SK-N-SH (cell line): ENCODE measurements around the gene PCBD1. TPM values are rescaled to one million over a fixed set of nuclear protein-coding genes. Genes with fewer than 3 reads are reported as not detected.

Experiments
- CTCF ChIA-PET: fragments of 300-600, 350-600 bp; formaldehyde crosslinking; extraction: SDS; loops from one replicate; lab custom pipeline; 2021; lab: Yijun Ruan, JAX
- POLR2A ChIA-PET: fragments of 350-600 bp; sonication (Branson Sonifier 250); formaldehyde crosslinking; extraction: SDS; loops from one replicate; lab custom pipeline; 2020; ENCODE audit warnings: antibody characterized with exemption, inconsistent platforms; lab: Yijun Ruan, JAX
- DNase-seq: peaks from one replicate; pipeline ENCODE4 v3.0.0; 2012
- H2AFZ ChIP-seq: fragments of 200-600 bp; sonication (generic); 2 replicates; pipeline ENCODE4 v1.8.1; 2016; ENCODE audit warnings: antibody characterized with exemption, mild to moderate bottlenecking, low read depth
- H3F3A ChIP-seq: fragments of 200-600 bp; sonication (generic); replicated peaks from 2 replicates; pipeline ENCODE3; 2016; ENCODE audit warnings: antibody characterized with exemption, mild to moderate bottlenecking; ENCODE audit not compliant: insufficient read depth
- H3K27ac ChIP-seq, 2 experiments: fragments of 200-500 bp in 1 of 2; fragments of 200-600 bp in 1 of 2; sonication (Bioruptor generic) in 1 of 2; sonication (generic), shearing (Covaris generic) in 1 of 2; 2 replicates each; pipeline versions ENCODE4 v1.5.1 to v1.6.1; 2014 to 2016; ENCODE audit warnings: low read depth in 2 of 2, inconsistent platforms in 1 of 2, low read length in 1 of 2, mild to moderate bottlenecking in 1 of 2, mixed read lengths in 1 of 2
- H3K27me3 ChIP-seq: fragments of 200-600 bp; sonication (generic), shearing (Covaris generic); 2 replicates; pipeline ENCODE4 v1.6.1; 2016; ENCODE audit warnings: mixed run types; ENCODE audit not compliant: insufficient read depth
- H3K36me3 ChIP-seq, 2 experiments: fragments of 200-500 bp in 1 of 2; fragments of 200-600 bp in 1 of 2; sonication (Bioruptor generic) in 1 of 2; sonication (generic) in 1 of 2; replicated peaks in 1 of 2; 2 replicates each; pipeline versions ENCODE3 to v1.5.1; 2014 to 2016; ENCODE audit warnings: low read length in 1 of 2, mild to moderate bottlenecking in 1 of 2; ENCODE audit not compliant: insufficient read depth in 2 of 2, control insufficient read depth in 1 of 2
- H3K4me1 ChIP-seq, 2 experiments: fragments of 200-500 bp in 1 of 2; fragments of 200-600 bp in 1 of 2; sonication (Bioruptor generic) in 1 of 2; sonication (generic), shearing (Covaris generic) in 1 of 2; 2 replicates each; pipeline versions ENCODE4 v1.5.1 to v1.6.1; 2014 to 2016; ENCODE audit warnings: low read depth in 1 of 2, low read length in 1 of 2, mixed run types in 1 of 2; ENCODE audit not compliant: insufficient read depth in 2 of 2, control insufficient read depth in 1 of 2
- H3K4me2 ChIP-seq: fragments of 200-600 bp; sonication (generic), shearing (Covaris generic); 2 replicates; pipeline ENCODE4 v1.6.1; 2017; ENCODE audit warnings: mixed run types
- H3K4me3 ChIP-seq, 2 experiments: fragments of 200-500 bp in 1 of 2; fragments of 200-600 bp in 1 of 2; sonication (Bioruptor generic) in 1 of 2; sonication (generic), shearing (Covaris generic) in 1 of 2; 2 replicates each; pipeline versions ENCODE4 v1.5.1 to v1.8.1; 2014 to 2016; ENCODE audit warnings: low read depth in 2 of 2, inconsistent platforms in 1 of 2, low read length in 1 of 2, mild to moderate bottlenecking in 1 of 2, mixed read lengths in 1 of 2, moderate library complexity in 1 of 2
- H3K79me2 ChIP-seq: fragments of 200-600 bp; sonication (generic); 2 replicates; pipeline ENCODE4 v1.8.1; 2017; ENCODE audit warnings: mild to moderate bottlenecking; ENCODE audit not compliant: insufficient read depth
- H3K9ac ChIP-seq: fragments of 200-600 bp; sonication (generic); 2 replicates; pipeline ENCODE4 v1.6.1; 2017; ENCODE audit warnings: mixed run types
- H3K9me2 ChIP-seq: fragments of 200-600 bp; sonication (generic); 2 replicates; pipeline ENCODE4 v1.6.1; 2017; ENCODE audit warnings: mixed run types
- H3K9me3 ChIP-seq: fragments of 200-600 bp; sonication (generic); 2 replicates; pipeline ENCODE4 v1.6.1; 2017; ENCODE audit warnings: mixed run types, mild to moderate bottlenecking, moderate library complexity
- H4K20me1 ChIP-seq: fragments of 200-600 bp; sonication (generic); 2 replicates; pipeline ENCODE4 v1.6.1; 2017; ENCODE audit warnings: mild to moderate bottlenecking, mixed run types; ENCODE audit not compliant: insufficient read depth
- CHD2 ChIP-seq: fragments of 150-350 bp; IDR thresholded peaks from 2 replicates; pipeline ENCODE4 v1.6.1; 2018; ENCODE audit warnings: low read length; ENCODE audit not compliant: partially characterized antibody
- EP300 ChIP-seq, 2 experiments: IDR thresholded peaks; 2 replicates each; pipeline versions ENCODE4 v1.4.0 to v1.6.1; 2012; ENCODE audit warnings: borderline replicate concordance in 1 of 2, low read depth in 1 of 2, low read length in 1 of 2
- EZH2phosphoT487 ChIP-seq: fragments of 200-600 bp; sonication (generic); IDR thresholded peaks from 2 replicates; pipeline ENCODE4 v1.6.1; 2017; ENCODE audit warnings: low read depth, mixed run types, mild to moderate bottlenecking, antibody characterized with exemption, moderate library complexity, borderline replicate concordance
- FOSL2 ChIP-seq: IDR thresholded peaks from 2 replicates; pipeline ENCODE4 v1.4.0; 2012; ENCODE audit warnings: low read depth, mild to moderate bottlenecking, moderate library complexity, borderline replicate concordance
- FOXM1 ChIP-seq: IDR thresholded peaks from 2 replicates; pipeline ENCODE4 v1.4.0; 2012; ENCODE audit warnings: low read depth, mild to moderate bottlenecking
- GABPA ChIP-seq: IDR thresholded peaks from 2 replicates; pipeline ENCODE4 v1.4.0; 2012; ENCODE audit warnings: low read depth, mild to moderate bottlenecking
- IRF3 ChIP-seq: fragments of 150-350 bp; IDR thresholded peaks from 2 replicates; pipeline ENCODE4 v1.6.1; 2016; ENCODE audit warnings: mild to moderate bottlenecking, low read depth, low read length
- MAX ChIP-seq: IDR thresholded peaks from 2 replicates; pipeline ENCODE4 v1.4.0; 2012; ENCODE audit warnings: low read depth
- MXI1 ChIP-seq: IDR thresholded peaks from 2 replicates; pipeline ENCODE4 v1.6.1; 2012; ENCODE audit warnings: mild to moderate bottlenecking, low read depth, low read length, improper control_type of control experiment
- POLR2AphosphoS5 ChIP-seq: IDR thresholded peaks from 2 replicates; pipeline ENCODE4 v1.6.1; 2012; ENCODE audit warnings: low read depth, low read length
- TCF12 ChIP-seq: IDR thresholded peaks from 2 replicates; pipeline ENCODE4 v1.4.0; 2012
- USF2 ChIP-seq: fragments of 150-350 bp; IDR thresholded peaks from 2 replicates; pipeline ENCODE4 v1.6.1; 2017; ENCODE audit warnings: antibody characterized with exemption, low read length, low read depth, borderline replicate concordance
- ZBTB33 ChIP-seq: IDR thresholded peaks from 2 replicates; pipeline ENCODE4 v1.4.0; 2012; ENCODE audit warnings: low read depth, borderline replicate concordance
- WGBS: methylation state at CpG from one replicate; pipeline ENCODE4 v1.1.6; 2017; ENCODE audit warnings: low lambda C conversion rate; 5-methylcytosine and 5-hydroxymethylcytosine counted together
- polyA plus RNA-seq, 3 experiments: library from polyadenylated mRNA; depleted of rRNA; stranded (reverse); fragments of >200 nt; gene quantifications; 2 replicates each; pipeline ENCODE4 v1.2.3, GENCODE V29; 2012

The PCBD1 gene
- polyA plus RNA-seq, 1 of the 3 experiments (the other 2 are of a cell fraction), result 112 TPM

- TF ChIP-seq USF2 (no peak), IRF3 (no peak), FOSL2 (no peak), CHD2 (no peak), TCF12 (no peak), FOXM1 (no peak)
- TF ChIP-seq, all 33 proteins: peak for 0
- Histone ChIP-seq H3K27ac (no peak overlapping the region), H3K9ac (no peak overlapping the region), H4K20me1 (no peaks in the 10 kb centered on the region), H3K4me2 (no peak overlapping the region), H3K36me3 (no peaks in the 10 kb centered on the region), H3K4me3 (no peak overlapping the region), H3K4me1 (peaks cover 0 to 18% of the 10 kb centered on the region in 2 experiments; a peak in 1 of 4 replicates), H3K9me2 (no peaks in the 10 kb centered on the region), H3K9me3 (no peaks in the 10 kb centered on the region), H3F3A (no peaks in the 10 kb centered on the region), H3K79me2 (no peaks in the 10 kb centered on the region), H3K27me3 (peaks cover 25% of the 10 kb centered on the region), H2AFZ (no peak overlapping the region)
- 57% methylated on average over 9 of the region's 10 CpGs for WGBS
- ChIA-PET POLR2A (no interaction called here), CTCF (interaction anchor here (5.2 to 7.8 kb wide), 2 partner anchors 11 kb away, joined by 30 to 65 read pairs; no protein-coding TSS in a partner anchor)
- no peak for DNase-seq
Observed at GRCh38 chr10:70914316-70914864, 26.0 kb upstream of the PCBD1 start.

- Histone ChIP-seq H3K4me1 (peaks cover 0 to 13% of the 10 kb centered on the region in 2 experiments; a peak in 1 of 4 replicates), H3K4me2 (no peak overlapping the region), H3K36me3 (no peaks in the 10 kb centered on the region), H4K20me1 (no peaks in the 10 kb centered on the region), H3F3A (no peaks in the 10 kb centered on the region), H3K79me2 (no peaks in the 10 kb centered on the region), H2AFZ (no peak overlapping the region), H3K27ac (no peak overlapping the region), H3K9ac (no peak overlapping the region), H3K4me3 (no peak overlapping the region), H3K9me2 (no peaks in the 10 kb centered on the region), H3K27me3 (peaks cover 25% of the 10 kb centered on the region), H3K9me3 (no peaks in the 10 kb centered on the region)
- TF ChIP-seq EP300 (IDR thresholded peaks at IDR 0.05; ENCODE audit: borderline replicate concordance in 1 of 2, low read depth in 1 of 2, low read length in 1 of 2) (no peak), MAX (no peak), CHD2 (no peak), MXI1 (no peak), ZBTB33 (no peak), IRF3 (no peak), GABPA (no peak), EZH2phosphoT487 (no peak), POLR2AphosphoS5 (no peak)
- POLR2A ChIA-PET, result no interaction called here
- CTCF ChIA-PET, result interaction anchor here (0.7 to 7.8 kb wide), 4 partner anchors 9 to 295 kb away, joined by 3 to 65 read pairs (median 17); no protein-coding TSS in a partner anchor
- DNase-seq, result no peak
- WGBS, result 69% methylated on average over 2 of the region's 3 CpGs
Observed at GRCh38 chr10:70913893-70914240, 25.5 kb upstream of the PCBD1 start.
